ENCODE results near the gene AOPEP.

Gene AOPEP

DNA sequence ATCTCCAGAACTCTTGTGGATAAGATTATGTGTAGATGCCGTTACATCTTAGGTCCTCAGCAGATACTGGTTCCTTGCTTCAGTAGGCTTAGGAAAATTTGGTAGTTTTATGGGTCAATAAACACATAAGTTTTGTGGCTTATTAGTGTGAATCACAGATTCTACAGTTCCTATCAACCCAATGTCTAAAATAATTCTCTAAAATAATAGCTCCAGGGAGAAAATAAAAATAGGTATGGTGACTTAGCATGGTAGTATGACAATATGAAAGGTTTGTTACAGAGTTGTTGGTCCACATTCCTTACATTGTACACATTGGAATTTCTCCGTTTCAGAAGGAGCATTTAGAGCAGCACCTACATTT is 91.7 kb downstream of the AOPEP start:
- TF ChIP-seq TCF12 (IDR thresholded peaks at IDR 0.05; ENCODE audit: low read depth) (no peak), EP300 (IDR thresholded peaks at IDR 0.05; ENCODE audit: borderline replicate concordance) (peak; percentile 38; the same call in 1 of the 2 replicates), CREB1 (IDR thresholded peaks at IDR 0.05; ENCODE audit: low read depth) (no peak), TEAD4 (IDR thresholded peaks at IDR 0.05) (peak; percentile 83)
- TF ChIP-seq, protein P1, sequence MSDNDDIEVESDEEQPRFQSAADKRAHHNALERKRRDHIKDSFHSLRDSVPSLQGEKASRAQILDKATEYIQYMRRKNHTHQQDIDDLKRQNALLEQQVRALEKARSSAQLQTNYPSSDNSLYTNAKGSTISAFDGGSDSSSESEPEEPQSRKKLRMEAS (IDR thresholded peaks at IDR 0.05), result no peak

DNA sequence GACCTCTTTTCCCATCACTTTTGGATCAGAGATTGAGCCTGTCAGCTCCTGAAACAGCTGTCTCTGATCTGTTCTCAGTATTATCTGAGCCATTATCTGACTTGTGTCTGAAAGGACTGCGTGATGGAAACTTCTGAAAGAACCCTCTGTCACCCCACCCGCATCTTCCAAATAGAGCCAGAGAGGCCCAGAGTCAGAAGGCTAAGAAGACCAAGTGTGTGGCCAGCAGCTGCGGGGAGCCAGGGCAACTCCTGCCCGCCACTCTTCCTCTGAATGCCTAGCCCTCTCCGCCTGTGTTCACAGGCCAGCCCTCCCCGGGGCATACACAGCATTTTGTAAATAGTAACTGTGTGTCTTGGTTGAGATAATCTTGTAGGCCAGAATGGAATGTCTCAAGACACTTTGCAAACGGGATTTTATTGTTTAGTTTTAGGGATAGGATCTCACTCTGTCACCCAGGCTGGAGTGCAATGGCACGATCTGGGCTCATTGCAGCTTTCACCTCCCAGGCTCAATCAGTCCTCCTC is 92.7 kb downstream of the AOPEP start:
- TF ChIP-seq FOXM1 (IDR thresholded peaks at IDR 0.05; ENCODE audit: borderline replicate concordance, low read depth) (no peak), CEBPB (IDR thresholded peaks at IDR 0.05) (no peak), ZBTB7A (IDR thresholded peaks at IDR 0.05; ENCODE audit: low read depth) (no peak), TEAD4 (IDR thresholded peaks at IDR 0.05) (no peak), TAF1 (IDR thresholded peaks at IDR 0.05; ENCODE audit: low read depth) (no peak), EGR1 (IDR thresholded peaks at IDR 0.05) (no peak), CREB1 (IDR thresholded peaks at IDR 0.05; ENCODE audit: low read depth) (no peak), REST (IDR thresholded peaks at IDR 0.05; ENCODE audit: low read depth) (no peak), EP300 (IDR thresholded peaks at IDR 0.05; ENCODE audit: borderline replicate concordance) (no peak), TCF12 (IDR thresholded peaks at IDR 0.05; ENCODE audit: low read depth) (no peak)
- TF ChIP-seq, protein P1 (IDR thresholded peaks at IDR 0.05), result no peak
- TF ChIP-seq, protein P2, sequence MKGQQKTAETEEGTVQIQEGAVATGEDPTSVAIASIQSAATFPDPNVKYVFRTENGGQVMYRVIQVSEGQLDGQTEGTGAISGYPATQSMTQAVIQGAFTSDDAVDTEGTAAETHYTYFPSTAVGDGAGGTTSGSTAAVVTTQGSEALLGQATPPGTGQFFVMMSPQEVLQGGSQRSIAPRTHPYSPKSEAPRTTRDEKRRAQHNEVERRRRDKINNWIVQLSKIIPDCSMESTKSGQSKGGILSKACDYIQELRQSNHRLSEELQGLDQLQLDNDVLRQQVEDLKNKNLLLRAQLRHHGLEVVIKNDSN (IDR thresholded peaks at IDR 0.05), result no peak

DNA sequence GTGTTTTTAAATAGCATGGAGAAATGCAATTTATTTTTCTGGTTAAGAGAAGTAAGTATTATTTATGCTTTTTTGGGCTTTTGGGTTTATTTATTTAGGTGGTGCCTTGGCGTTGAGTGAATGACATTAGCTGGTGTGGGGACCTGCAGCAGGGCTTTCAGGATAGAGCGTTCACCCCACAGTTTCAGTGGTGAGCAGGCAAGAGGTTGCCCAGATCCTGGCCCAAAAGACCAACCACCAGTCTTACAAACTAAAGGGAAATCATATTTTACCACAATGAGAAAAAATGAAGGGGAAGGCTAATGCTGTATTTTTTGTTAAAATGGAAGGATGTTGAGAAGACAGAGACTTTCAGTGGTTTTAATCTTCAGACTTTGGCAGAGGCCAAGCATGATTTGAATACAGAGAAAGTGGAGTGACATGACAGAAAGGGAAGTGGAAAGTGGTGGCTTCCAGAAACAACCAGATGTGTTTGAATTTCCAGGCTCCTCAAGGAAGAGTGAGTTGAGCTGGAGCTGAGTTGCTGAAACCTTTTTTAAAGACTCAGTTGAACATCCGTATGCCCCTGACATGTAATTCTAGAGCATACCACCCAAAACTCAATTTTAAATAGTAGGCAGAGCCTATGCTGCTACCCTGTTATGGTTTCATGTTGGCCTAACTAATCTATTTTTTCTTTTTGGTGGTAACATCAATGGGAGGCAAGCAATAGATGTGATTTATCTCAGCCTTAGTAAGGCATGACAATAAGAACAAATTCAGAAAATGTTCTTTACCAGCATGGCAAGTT is 94.8 kb downstream of the AOPEP start:
- TF ChIP-seq YY1 (IDR thresholded peaks at IDR 0.05; ENCODE audit: low read depth), result no peak
- no peak for TF ChIP-seq REST (IDR thresholded peaks at IDR 0.05; ENCODE audit: low read depth)
- TF ChIP-seq, protein P1 (IDR thresholded peaks at IDR 0.05), result no peak
- TF ChIP-seq FOXM1 (IDR thresholded peaks at IDR 0.05; ENCODE audit: borderline replicate concordance, low read depth), result no peak
- TF ChIP-seq EP300 (IDR thresholded peaks at IDR 0.05; ENCODE audit: borderline replicate concordance), result no peak
- no peak for TF ChIP-seq TCF12 (IDR thresholded peaks at IDR 0.05; ENCODE audit: low read depth)

GRCh38 chr9:94822273-94822672 is 95.8 kb downstream of the AOPEP start:
- TF ChIP-seq REST (IDR thresholded peaks at IDR 0.05; ENCODE audit: low read depth) (no peak), CEBPB (IDR thresholded peaks at IDR 0.05) (no peak), FOXM1 (IDR thresholded peaks at IDR 0.05; ENCODE audit: borderline replicate concordance, low read depth) (no peak), ZBTB7A (IDR thresholded peaks at IDR 0.05; ENCODE audit: low read depth) (no peak), RAD21 (IDR thresholded peaks at IDR 0.05; ENCODE audit: low read depth) (no peak), TAF1 (IDR thresholded peaks at IDR 0.05; ENCODE audit: low read depth) (no peak), TEAD4 (IDR thresholded peaks at IDR 0.05) (no peak), TCF12 (IDR thresholded peaks at IDR 0.05; ENCODE audit: low read depth) (no peak), CREB1 (IDR thresholded peaks at IDR 0.05; ENCODE audit: low read depth) (no peak), YY1 (IDR thresholded peaks at IDR 0.05; ENCODE audit: low read depth) (no peak), EGR1 (IDR thresholded peaks at IDR 0.05) (no peak), NFIC (IDR thresholded peaks at IDR 0.05) (no peak), EP300 (IDR thresholded peaks at IDR 0.05; ENCODE audit: borderline replicate concordance) (no peak)
- TF ChIP-seq, protein P2 (IDR thresholded peaks at IDR 0.05), result no peak
- TF ChIP-seq, protein P1 (IDR thresholded peaks at IDR 0.05), result no peak
